Activated naive CD4-positive, alpha-beta T cell (primary cell): Measurements from ENCODE around the gene HECTD4.
A peak's percentile ranks its signal among the peaks of the same experiment; 100 is the strongest.
"Not testable (repeated sequence)": the region's sequence is repeated elsewhere in the genome, so short reads cannot be mapped to it uniquely, and the experiment has no call there.

Source experiments
- DNase-seq, 4 experiments: peaks; one replicate each; lab custom pipeline; 2025; lab: John Stamatoyannopoulos, UW

Gene HECTD4, protein sequence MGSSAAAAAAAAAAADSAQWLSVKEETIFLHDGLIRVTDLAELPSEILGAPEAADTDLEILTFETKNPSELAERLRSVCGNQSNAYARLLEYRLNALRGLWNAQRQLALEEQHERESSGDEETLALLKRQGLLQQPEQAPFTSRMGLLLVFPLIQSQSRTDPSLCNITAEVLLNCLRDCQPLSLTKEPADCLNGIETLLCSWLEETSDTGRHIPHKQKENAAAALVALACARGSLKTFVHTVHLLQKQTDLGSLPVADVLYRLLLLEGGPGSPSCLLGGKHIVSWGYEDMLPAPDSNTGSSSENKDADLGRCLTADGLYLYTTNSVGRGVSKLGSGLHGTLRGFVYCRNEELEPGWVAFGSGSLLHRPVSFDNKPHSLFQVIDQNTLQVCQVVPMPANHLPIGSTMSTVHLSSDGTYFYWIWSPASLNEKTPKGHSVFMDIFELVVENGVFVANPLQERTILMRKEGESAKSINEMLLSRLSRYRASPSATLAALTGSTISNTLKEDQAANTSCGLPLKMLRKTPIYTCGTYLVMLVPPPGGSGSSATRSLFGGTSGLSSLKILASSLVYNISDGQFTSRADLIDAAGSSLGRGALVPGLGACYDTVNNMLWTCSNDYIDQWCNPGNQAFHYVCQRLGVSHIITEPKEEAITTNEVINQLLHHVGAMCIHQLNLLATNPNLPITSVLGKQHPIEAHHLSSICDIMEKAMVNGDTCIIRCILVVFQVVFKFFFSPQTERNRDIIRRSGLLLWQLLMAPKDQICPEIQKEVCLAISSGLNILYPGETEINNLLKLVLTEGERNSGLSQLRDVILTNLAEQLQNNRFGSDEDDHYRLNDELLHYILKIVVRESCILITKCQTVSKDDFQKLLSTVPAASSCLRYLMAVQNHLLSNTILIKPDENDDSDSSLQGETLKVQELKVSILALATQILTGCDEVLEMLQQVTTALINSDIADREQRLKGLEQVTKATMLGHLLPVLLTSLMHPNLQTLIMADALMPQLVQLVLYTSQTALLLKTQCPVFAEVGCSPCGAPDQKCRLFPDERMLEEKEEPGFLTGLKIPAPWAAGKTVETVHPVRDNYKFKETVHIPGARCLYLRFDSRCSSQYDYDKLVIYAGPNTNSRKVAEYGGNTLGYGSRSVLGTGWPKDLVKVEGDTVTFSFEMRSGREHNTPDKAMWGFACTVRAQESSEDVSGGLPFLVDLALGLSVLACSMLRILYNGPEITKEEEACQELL (N-terminal part only)

DNA sequence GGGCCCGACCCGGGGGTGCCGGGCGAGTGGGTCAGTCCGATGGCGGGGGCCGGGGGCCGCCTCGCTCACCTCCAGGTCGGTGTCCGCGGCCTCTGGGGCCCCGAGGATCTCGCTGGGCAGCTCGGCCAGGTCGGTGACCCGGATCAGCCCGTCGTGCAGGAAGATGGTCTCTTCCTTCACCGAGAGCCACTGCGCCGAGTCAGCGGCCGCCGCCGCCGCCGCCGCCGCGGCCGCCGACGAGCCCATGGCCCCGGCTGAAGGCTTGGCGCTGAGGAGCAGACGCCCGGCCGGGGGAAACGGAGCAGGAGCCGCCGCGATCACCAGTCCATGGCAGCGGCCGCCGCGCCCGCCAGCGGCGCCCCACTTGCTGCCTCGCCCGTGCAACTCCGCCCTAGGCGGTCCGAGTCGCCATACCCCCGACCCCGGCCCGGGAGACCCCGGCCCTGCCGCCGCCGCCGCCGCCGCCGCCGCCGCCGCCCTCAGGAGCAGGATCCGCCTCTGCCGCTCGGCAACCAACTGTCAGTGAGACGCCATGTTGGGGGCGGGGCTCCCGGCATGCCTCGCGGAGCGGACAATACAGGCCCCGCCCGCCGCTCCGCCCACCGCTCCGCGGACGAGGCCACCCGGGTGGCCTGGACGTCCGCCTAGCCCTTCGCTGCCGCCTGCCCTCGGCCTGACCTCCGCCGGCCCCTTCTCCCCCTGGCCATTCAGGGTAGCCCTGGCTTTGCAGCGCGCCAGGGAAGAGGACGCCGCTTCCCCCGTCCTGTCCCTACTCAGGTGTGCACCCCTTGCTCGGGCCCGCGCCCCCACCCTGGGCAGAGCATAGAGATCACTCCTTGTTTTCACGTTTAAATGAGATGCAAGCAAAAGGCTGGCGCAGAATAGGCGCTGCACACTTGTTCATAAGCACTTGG lies at the start of gene HECTD4:
TSS of gene HECTD4 (minus strand) at position 549 of the 914 bp plus-strand sequence. CDS start at position 246, 303 bp downstream.
- DNase-seq, result peak; percentile 75 to 93 (median 78)

DNA sequence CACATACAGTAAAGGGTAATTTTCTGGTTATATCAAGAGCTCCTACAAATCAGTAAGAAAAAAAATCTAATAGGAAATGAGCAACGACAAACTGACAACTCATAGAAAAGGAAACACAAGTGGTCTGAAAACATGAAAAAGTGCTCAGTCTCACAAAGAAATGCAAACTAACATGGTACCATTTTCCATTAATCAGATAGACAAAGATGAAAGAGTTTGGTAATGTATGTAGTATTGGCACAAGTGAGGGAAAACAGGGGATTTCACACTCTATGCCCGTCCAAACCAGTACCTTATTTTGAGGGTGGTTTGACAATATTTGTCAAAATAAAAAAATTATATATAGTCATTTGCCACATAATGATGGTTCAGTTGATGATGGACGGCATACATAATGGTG lies 49.7 kb upstream of the HECTD4 start:
- DNase-seq, result no peak

DNA sequence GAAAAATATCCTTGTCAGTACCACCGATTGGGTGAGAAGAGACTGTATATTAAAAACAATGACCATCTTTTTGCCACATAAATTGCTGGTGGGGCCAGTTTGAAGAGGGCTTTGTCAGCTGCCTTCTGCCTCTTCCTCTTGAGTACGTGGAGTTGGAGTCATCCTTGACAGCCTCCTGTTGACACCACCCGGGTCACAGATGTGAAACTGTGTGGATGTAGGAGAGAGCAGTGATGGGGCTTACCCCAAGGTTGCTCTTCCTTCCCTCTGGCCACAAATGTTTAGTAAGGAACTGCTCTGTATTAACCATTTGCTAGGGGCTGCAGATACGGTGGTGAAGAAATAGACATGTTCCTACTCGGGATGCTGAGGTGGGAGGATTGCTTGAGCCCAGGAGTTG lies 48.7 kb upstream of the HECTD4 start:
- no peak for DNase-seq

DNA sequence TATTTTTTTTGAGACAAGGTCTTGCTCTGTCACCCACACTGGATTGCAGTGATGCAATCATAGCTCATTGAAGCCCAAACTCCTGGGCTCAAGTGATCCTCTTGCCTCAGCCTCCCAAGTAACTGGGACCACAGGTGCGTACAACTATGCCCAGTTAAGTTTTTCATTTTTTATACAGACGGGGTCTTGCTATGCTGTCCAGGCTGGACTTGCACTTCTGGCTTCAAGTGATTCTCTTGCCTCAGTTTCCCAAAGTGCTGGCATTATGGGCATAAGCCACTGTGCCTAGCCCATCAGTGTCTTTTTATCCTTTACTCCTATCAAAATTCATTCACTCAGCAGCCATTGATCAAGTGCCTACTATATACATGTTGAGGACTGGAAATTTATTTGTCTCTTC lies 45.5 kb upstream of the HECTD4 start:
- DNase-seq, result no peak

DNA sequence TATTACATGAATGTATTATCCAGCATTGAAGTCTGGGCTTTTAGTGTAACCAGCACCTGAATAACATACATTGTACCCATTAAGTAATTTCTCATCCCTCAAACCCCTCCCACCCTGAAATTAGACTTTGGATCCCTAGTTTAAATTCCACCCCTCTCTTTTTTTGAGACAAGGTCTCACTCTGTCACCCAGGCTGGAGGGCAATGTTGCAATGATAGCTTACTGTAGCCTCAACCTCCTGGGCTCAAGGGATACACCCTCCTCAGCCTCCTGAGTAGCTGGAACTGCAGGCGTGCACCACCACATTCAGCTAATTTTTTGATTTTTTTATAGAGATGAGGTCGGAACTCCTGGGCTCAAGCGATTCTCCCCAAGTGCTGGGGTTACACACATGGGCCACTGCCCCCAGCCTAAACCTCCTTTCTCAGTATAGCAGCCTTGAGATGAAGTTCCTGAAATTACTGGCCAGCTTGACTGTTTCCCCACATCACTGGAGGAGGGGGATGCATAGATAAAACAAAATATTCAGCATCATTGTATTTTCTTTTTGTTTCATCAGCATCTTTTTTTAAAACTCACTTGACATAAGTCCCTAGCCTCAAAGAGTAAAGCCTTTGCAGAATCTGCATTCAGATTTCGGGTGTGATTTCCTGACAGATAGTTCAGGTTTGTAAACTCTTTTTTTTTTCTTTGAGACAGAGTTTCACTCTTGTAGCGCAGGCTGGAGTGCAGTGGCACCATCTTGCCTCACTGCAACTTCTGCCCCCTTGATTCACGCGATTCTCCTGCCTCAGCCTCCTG lies 43.6 kb upstream of the HECTD4 start:
- DNase-seq, result no peak

DNA sequence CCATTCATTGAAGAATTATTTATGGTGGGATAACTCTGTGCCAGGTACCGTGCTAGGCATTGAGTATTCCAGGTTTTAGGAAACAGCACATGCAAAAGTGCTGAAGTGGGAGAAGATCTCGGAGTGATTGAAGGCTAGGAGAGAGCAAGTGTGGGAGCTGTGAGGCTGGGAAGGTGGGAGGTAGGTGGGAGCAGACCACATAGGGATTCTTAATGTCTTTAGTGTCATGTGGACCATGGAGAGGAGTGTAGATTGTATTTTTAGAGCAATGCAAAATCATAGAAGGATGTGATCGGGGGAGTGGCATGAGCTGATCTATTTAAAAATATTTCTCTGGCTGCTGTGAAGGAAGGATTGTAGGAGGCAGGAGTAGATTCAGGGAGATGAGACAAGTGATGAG lies 41.9 kb upstream of the HECTD4 start:
- no peak for DNase-seq

DNA sequence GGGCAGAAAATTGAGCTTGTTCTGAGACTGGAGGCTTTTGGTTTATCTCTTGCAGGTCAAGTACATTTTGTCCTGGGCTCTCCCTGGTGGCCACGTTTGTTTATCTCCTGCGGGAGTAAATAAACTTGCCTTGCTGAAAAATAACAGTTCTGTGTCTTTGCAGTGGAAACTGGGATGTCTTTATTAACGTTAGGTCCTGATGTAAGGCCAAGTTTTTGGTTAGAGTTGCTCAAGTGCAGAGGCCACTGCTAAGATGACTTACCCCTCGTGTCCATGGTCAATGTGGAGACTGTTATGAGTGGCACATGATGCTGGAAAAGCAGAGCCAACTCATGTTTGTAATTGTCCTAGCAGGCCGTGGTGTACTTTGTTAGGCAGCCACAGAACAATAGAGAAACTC lies 40.3 kb upstream of the HECTD4 start:
- DNase-seq, result no peak

DNA sequence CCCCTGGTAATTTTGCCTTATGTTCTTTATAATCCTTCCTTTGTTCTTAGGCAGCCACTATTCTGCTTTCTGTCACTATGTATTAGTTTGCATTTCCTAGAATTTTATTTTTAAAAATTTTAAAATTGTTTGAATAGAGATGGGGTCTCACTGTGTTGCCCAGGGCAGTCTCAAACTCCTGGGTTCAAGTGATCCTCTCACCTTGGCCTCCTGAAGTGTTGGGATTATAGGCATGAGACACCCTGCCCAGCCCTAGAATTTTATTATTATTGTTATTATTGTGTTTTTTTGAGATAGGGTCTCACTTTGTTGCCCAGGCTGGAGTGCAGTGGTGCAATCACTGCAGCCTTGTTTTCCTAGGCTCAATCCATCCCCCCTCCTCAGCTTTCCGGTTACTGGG lies 39.1 kb upstream of the HECTD4 start:
- no peak for DNase-seq

DNA sequence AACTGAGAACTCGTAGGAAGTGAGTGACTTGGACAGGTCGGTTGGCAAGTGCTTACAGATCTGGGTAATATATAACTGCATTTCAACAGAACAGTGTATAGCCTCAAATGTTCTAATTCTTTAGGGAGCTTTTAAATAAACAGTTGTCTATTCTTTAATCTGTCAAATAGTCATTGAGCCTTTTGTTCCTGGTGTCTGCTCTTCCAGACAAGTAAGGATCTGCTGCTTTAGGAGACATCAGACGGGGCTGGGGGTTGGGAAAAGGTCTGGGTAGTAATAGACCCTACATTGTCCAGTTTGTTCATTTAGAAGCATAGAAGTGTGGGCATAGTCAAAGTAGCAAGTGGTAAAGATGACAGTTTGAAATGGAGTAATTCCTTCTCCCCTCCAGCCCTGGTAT lies 38.5 kb upstream of the HECTD4 start:
- no peak for DNase-seq

DNA sequence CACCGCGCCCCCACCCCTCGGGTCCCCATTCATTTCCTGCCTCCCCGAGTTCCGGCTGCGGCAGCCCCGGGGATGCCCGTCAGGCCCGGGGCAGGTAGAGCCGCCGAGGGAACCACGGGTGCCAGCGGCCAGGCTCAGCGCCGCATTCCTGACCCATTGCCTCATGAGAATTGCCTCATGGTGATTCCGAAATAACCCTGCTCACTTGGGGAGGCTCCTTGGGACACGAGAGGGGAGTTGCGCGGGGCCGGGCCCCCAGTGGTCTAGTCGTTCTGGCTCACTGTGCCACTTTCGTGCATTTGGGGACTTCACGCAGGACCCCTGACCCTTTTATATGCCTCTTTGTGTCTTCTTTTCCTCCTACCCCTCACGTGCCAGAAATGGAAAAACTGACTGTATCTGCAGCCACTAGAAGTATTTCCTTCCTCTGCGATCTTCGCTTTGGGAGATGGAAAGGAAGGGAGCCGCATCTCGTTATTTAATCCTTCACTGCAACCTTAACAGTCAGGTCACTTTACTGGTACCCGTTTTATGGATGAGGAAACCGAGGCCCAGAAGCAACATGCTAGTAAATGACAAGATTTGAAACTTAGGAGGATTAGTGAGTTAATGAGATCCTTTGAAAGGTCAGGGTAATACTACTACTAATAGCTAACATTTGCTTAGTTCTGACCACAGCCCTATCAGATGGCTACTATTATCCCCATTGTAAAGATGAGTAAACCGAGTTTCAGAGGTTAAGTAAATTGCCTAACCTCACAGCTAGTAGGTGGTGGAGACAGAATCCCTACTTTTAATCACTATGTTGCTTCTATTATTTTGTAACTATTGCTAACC lies 37.3 kb upstream of the HECTD4 start:
- peak in 2 of 4 experiments; percentile 32 to 42 for DNase-seq

DNA sequence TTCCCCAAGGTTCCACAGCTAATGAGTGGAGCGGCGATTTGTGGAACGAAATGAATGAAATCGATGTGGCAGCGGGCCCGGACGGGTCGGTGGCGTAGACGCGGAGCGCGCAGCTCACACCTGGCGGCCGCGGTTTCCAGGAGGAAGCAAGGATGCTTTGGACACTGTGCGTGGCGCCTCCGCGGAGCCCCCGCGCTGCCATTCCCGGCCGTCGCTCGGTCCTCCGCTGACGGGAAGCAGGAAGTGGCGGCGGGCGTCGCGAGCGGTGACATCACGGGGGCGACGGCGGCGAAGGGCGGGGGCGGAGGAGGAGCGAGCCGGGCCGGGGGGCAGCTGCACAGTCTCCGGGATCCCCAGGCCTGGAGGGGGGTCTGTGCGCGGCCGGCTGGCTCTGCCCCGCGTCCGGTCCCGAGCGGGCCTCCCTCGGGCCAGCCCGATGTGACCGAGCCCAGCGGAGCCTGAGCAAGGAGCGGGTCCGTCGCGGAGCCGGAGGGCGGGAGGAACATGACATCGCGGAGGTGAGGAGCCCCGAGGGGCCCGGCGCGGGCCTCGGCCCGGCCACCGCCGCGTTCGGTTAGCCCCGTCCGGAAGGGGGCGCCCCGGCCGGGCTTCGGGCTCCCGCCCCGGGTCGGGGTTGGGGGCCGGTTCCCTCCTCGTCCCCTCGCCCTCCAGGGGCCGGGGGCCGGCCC lies 36.5 kb upstream of the HECTD4 start, which contains the start of gene PTPN11:
TSS of gene PTPN11 (plus strand) at position 340 of the 689 bp plus-strand sequence. CDS start at position 505, 165 bp downstream.
- peak; percentile 75 to 84 (median 80) for DNase-seq

DNA sequence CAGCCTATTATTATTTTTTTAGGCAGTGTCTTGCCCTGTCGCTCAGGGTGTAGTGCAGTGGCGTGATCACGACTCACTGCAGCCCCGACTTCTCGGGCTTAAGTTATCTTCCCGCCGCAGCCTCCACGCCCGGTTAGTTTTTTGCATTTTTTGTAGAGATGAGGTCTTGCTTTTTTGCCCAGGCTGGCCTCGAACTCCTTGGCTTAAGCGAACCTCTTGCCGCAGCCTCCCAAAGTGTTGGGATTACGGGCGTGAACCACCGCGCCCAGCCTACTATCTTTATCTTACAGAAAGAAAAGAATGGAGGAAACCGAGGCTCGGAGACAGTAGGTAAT lies 36.0 kb upstream of the HECTD4 start:
- DNase-seq, result no peak

DNA sequence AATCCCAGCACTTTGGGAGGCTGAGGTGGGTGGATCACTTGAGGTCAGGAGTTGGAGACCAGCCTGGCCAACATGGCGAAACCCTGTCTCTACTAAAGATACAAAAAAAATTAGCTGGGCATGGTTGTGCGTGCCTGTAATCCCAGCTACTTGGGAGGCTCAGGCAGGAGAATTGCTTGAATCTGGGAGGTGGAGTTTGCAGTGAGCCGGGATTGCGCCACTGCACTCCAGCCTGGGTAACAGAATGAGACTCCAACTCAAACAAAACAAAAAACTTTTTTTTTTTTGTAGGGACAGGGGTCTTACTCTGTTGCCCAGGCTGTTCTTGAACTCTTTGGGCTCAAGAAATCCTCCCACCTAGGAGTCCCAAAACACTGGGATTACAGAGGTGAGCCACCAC lies 33.2 kb upstream of the HECTD4 start:
- DNase-seq, result not testable (repeated sequence)

DNA sequence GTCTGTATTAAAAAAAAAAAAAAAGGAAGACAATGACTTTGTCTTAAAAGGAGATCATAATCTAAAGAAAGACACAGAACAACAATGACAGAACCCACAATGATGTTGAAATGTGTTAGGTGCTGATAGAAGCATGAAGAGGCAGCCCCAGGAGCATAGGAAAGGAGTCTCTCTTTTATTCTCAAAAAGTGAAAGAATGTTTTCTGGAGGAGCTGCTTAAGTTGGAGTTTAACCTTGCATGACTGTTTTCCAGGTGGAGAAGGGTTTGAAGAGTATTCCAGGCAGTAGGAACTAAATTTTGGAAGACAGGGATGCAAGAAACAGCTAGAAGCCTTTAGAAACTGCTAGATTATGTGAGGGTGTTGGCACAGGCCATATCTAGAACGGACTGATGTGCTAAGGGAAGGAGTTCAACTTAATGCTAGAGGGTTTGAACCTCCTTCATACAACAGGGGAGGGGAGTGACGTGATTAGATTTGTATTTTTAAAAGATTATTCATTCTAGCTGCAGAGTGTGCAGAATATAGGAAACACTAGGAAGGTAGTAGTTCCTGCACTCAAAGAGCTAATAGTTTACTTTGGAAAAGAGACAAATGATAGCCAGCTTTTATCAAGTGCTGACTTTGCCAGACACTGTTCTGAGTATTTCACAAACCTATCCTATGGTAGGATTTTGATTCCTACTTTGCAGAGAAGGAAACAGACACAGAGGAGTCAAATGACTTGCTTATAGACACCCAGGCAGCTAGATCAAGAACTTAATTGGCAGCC lies 31.8 kb upstream of the HECTD4 start:
- DNase-seq, result no peak

DNA sequence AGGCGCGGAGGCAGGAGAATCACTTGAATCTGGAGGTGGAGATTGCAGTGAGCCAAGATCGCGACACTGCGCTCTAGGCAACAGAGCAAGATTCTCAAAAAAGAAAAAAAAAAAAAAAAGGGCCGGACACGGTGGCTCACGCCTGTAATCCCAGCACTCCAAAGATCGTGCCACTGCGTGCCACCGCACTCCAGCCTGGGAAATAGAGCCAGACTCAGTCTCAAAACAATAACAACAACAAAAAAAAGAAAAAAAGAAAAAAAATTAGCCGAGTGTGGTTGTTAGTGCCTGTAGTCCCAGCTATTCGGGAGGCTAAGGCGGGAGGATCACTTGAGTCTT lies 27.6 kb upstream of the HECTD4 start:
- DNase-seq, result no peak

DNA sequence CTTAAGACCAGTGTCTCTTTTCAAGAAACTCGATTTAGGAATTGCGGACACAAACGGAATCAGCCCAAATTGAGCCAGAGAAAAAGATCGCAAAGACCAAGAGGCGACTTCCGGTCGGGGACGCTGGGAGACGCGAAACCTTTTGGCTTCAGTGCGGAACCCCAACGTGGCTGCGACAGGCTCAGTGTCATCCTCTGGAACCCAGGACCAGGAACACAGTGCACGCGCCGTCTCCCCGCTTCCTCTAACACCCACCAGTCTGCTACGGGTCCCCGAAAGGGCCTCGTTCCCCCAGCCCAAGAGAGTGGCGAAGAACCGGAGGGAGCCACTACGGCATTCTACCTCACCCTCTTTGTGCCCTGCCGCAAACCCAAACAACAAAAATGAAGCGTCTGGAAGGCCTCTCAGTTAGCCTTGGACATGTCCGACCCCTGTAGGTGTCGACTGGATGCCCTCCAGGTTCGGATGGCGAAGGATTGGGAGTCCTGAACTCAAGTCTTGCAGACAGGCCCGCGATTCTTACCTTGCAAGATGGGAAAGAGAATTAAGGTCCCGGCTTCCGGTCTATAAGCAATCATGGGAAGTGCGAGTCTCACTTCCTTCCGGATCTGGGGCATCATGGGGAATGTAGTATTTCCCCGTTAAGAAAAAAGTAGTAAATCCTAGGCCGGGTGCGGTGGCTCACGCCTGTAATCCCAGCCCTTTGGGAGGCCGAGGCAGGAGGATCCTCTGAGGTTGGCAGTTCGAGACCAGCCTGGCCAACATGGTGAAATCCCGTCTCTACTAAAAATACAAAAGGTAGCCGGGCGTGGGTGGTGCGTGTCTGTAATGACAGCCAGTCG lies 27.1 kb upstream of the HECTD4 start, which contains the start of gene RPL6:
TSS of gene RPL6 (minus strand) at position 542 of the 842 bp plus-strand sequence. CDS start 949 bp downstream, outside the sequence.
- peak; percentile 41 to 65 (median 58) for DNase-seq

DNA sequence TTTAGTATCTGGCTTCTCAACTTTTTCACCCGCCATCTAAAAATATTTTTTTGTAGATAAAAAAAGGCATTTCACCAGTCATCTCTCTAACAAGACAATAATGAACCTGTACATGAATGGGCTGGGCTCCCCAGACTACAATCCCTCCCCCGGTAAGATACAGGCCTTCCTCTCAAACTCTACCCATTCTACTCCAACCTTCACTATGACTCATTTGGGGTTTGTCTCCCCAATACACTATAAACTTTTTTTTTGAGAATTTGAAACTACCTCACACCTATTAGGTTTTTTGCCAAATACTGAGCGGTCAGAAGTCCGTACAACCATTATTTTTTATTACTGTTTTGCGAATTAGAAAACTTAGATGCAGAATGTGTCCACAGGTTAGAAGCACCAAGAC lies 26.4 kb upstream of the HECTD4 start:
- DNase-seq, result no peak
